ENCODE data around the gene GPRC5B.

Gene GPRC5B

GRCh38 chr16:19809693-19810092 is 75.0 kb downstream of the GPRC5B start:
- no peak for TF ChIP-seq ZNF274 (IDR thresholded peaks at IDR 0.05; ENCODE audit: low read depth, low read length)
- no peak overlapping the region for H3K4me3 ChIP-seq (ENCODE audit: low read length)

- TF ChIP-seq ZNF274 (IDR thresholded peaks at IDR 0.05; ENCODE audit: low read depth, low read length), result no peak
- H3K4me3 ChIP-seq (ENCODE audit: low read length), result no peak overlapping the region
These were observed 75.5 kb downstream of the GPRC5B start for GRCh38 chr16:19809121-19809635.

- no peak overlapping the region for H3K4me3 ChIP-seq (ENCODE audit: low read length)
- no peak for TF ChIP-seq ZNF274 (IDR thresholded peaks at IDR 0.05; ENCODE audit: low read depth, low read length)
These were observed 76.5 kb downstream of the GPRC5B start for GRCh38 chr16:19808061-19808641.
